Measurements from ENCODE around the gene ALOXE3.
"Not testable (repeated sequence)": the region's sequence is repeated elsewhere in the genome, so short reads cannot be mapped to it uniquely, and the experiment has no call there.

ALOXE3 gene

DNA sequence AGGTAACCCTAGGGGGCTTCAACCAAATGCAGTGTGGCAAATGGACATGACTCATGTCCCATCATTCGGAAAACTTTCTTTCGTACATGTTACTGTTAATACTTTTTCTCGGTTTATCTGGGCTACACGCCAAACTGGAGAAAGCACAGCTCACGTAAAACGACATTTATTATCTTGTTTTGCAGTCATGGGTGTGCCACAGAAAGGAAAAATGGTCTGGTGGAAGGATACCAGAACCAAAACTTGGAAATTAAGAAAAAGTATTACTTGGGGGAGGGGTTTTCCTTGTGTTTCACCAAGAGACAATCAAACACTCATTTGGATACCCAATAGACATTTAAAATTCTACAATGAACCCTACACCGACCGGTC is 55.9 kb downstream of the ALOXE3 start:
- no peak overlapping the region for H3K4me3 ChIP-seq
- H3K4me1 ChIP-seq = peaks cover 27 to 43% (median 28%) of the 10 kb centered on the region in 10 experiments
- no peak overlapping the region for H3K4me2 ChIP-seq
- 0 out of 22 replicates have a peak, but pooled peaks cover 0 to 2% (median 0%) of the 10 kb centered on the region in 11 experiments for H4K20me1 ChIP-seq
- H3K9ac ChIP-seq = no peak overlapping the region
- H3K36me3 ChIP-seq = no peaks in the 10 kb centered on the region
- TF ChIP-seq Cebpa-rat (IDR thresholded peaks at IDR 0.05) = no peak
- no peaks in the 10 kb centered on the region for H3K9me3 ChIP-seq (replicated peaks in 1 of 11)
- no peak overlapping the region for H3K27ac ChIP-seq
- H3K27me3 ChIP-seq = peaks cover 58 to 82% (median 71%) of the 10 kb centered on the region in 11 experiments

DNA sequence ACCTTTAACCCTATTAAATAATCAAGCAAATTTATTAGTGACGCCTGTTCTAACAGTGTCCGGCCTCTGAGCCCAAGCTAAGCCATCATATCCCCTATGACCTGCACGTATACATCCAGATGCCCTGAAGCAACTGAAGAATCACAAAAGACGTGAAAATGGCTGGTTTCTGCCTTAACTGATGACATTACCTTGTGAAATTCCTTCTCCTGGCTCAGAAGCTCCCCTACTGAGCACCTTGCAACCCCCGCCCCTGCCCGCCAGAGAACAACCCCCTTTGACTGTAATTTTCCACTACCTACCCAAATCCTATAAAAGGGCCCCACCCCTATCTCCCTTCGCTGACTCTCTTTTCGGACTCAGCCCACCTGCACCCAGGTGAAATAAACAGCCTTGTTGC is 56.5 kb downstream of the ALOXE3 start:
- H3K27ac ChIP-seq; H3K4me3 ChIP-seq; H3K4me2 ChIP-seq; H3K9me3 ChIP-seq (replicated peaks in 1 of 11); H3K9ac ChIP-seq; H3K36me3 ChIP-seq; H4K20me1 ChIP-seq: not testable (repeated sequence)
- H3K4me1 ChIP-seq = peaks cover 32 to 43% (median 33%) of the 10 kb centered on the region in 10 experiments
- H3K27me3 ChIP-seq = peaks cover 58 to 76% (median 66%) of the 10 kb centered on the region in 11 experiments

GRCh38 chr17:8060274-8060673 is 58.0 kb downstream of the ALOXE3 start:
- no peak for TF ChIP-seq Cebpa-rat (IDR thresholded peaks at IDR 0.05)
- peak overlapping the region; percentile 83 to 99 (median 92); a peak in 21 of 22 replicates for H3K4me2 ChIP-seq
- H3K4me1 ChIP-seq = peaks cover 45 to 52% (median 48%) of the 10 kb centered on the region in 10 experiments
- no peaks in the 10 kb centered on the region for H3K9me3 ChIP-seq (replicated peaks in 1 of 11)
- H3K9ac ChIP-seq = peak overlapping the region in 2 of 11 experiments; percentile 7 to 46; a peak in 1 of 22 replicates
- no peak overlapping the region for H3K27ac ChIP-seq
- H3K4me3 ChIP-seq = no peak overlapping the region
- no peaks in the 10 kb centered on the region for H3K36me3 ChIP-seq
- peaks cover 46 to 61% (median 50%) of the 10 kb centered on the region in 11 experiments for H3K27me3 ChIP-seq
- 0 out of 22 replicates have a peak, but pooled peaks cover 0 to 2% (median 0%) of the 10 kb centered on the region in 11 experiments for H4K20me1 ChIP-seq

DNA sequence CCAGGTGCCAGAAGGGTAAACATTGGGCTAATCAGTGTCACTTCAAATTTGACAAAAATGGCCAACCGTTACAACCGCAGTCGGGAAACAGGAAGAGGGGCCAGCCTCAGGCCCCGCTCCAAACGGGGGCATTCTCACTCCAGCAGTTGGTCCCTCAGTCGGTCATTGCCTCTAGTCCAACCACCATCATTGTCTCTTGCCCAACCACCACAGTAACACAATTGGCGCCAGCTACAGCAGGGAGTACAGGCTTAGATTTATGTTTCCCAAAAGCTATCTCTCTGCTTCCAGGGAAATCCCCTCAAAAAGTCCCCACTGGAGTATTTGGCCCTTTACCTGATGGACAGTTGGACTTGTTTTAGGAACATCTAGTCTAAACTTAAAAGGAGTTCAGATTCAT is 59.2 kb downstream of the ALOXE3 start:
- TF ChIP-seq Cebpa-rat (IDR thresholded peaks at IDR 0.05) = no peak
- Histone ChIP-seq H3K27me3 (peaks cover 34 to 49% (median 39%) of the 10 kb centered on the region in 11 experiments), H3K36me3 (no peaks in the 10 kb centered on the region), H3K9ac (peak overlapping the region in 8 of 11 experiments; percentile 15 to 56 (median 45); a peak in 16 of 22 replicates), H3K9me3 (replicated peaks in 1 of 11) (no peaks in the 10 kb centered on the region), H3K4me3 (peak overlapping the region in 4 of 10 experiments; percentile 1 to 31 (median 8); a peak in 3 of 20 replicates), H3K27ac (peak overlapping the region in 9 of 11 experiments; percentile 1 to 99 (median 43); a peak in 14 of 22 replicates), H4K20me1 (no peaks in the 10 kb centered on the region), H3K4me2 (peak overlapping the region; percentile 83 to 99 (median 92)), H3K4me1 (peaks cover 53 to 60% (median 57%) of the 10 kb centered on the region in 10 experiments)

DNA sequence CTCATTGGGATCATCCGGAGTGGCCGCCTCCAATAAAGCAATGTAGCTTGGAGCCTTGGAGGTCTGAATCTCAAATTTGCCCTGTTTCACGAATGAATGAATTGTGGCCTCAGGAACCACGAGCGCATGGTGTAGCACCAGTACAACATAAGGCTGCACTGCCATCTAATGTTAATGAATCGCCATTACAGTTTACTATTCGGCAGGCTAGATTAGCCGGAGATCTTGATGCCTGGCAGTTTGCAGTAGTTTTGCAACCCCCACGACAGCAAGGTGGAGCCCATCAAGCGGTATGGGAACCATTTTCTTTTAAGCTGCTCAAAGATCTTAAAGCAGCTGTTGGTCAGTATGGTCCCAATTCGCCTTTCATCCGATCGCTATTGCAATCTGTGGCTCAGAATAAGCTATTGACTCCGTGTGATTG is 60.6 kb downstream of the ALOXE3 start:
- peaks cover 53 to 67% (median 61%) of the 10 kb centered on the region in 10 experiments for H3K4me1 ChIP-seq
- peak overlapping the region in 9 of 11 experiments; percentile 75 to 86 (median 82); a peak in 19 of 22 replicates for H3K9ac ChIP-seq
- H3K9me3 ChIP-seq (replicated peaks in 1 of 11) = no peaks in the 10 kb centered on the region
- peaks cover 23 to 38% (median 25%) of the 10 kb centered on the region in 11 experiments for H3K27me3 ChIP-seq
- no peaks in the 10 kb centered on the region for H3K36me3 ChIP-seq
- no peaks in the 10 kb centered on the region for H4K20me1 ChIP-seq
- peak in 1 of 11 experiments; percentile 42; a peak in 1 of 22 replicates for TF ChIP-seq Cebpa-rat (IDR thresholded peaks at IDR 0.05)
- peak overlapping the region; percentile 87 to 99 (median 93) for H3K4me2 ChIP-seq
- H3K27ac ChIP-seq = peak overlapping the region in 10 of 11 experiments; percentile 83 to 99 (median 95); a peak in 18 of 22 replicates
- peak overlapping the region in 5 of 10 experiments; percentile 42 to 51 (median 44); a peak in 8 of 20 replicates for H3K4me3 ChIP-seq

DNA sequence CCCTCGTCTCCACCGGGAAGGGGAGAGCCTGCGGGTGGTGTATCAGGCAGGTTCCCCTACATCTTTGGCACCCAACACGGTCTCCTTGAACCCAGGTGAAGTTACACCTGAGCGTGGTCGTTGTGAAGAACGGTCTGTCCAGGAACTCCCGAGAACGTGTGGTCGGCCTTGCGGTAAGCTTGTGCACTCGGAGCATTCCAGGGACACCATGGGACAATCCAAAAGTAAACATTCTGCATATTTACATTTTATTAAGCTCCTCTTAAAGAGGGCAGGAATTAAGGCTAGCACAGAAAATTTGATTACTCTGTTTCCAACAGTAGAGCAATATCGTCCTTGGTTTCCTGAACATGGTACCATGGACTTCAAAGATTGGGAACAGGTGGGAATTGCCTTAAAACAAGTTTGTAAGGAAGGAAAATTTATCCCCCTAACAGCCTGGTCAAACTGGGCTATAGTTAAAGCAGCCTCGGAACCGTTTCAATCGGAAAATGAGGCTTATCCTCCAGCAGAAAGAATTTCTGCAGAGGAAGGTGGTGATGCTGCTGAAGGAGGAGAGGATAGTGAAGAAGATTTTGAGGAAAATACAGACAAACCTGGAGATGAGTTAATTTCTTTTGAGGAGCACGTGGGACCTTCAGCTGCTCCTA is 61.2 kb downstream of the ALOXE3 start:
- TF ChIP-seq Cebpa-rat (IDR thresholded peaks at IDR 0.05) = no peak

DNA sequence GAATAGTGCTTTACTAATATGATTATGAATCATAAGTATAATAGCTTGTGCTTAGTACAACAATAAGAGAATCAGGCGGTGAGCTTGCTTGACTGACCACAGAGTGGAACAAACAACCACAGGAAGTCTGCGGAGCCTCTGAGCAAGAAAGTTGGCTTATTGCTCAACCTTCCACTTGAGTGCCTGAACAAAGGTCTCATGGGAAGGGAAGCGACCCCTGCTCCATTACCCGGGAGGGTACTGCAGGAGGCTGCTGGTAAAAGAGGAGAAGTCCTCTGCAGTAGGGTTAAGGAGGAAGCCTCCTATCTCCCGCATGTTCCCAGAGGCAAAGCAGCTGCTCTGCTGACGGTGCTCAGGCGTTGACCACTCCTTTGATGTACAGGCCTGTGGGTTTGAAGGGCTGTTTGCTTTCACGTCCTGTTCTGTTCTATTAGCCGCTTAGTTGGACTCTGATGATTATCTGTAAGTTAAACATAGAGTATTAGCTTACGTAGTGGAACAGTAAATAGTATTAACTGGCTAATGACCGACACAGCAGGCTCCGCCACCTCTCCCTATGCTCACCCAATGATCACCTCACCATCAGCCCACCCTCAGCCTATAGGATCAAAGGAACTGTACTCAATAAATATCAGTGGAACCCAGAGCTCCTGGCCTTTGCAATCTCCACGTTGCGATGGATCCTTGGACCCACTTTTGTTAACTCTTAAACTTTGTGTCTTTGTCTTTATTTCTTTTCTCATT is 61.9 kb downstream of the ALOXE3 start:
- Histone ChIP-seq H4K20me1 (no peaks in the 10 kb centered on the region), H3K27ac (peak overlapping the region; percentile 83 to 99 (median 95)), H3K4me2 (peak overlapping the region; percentile 87 to 99 (median 93)), H3K9me3 (replicated peaks in 1 of 11) (no peaks in the 10 kb centered on the region), H3K36me3 (no peaks in the 10 kb centered on the region), H3K9ac (peak overlapping the region; percentile 69 to 86 (median 81); a peak in 21 of 22 replicates), H3K4me3 (peak overlapping the region in 8 of 10 experiments; percentile 4 to 55 (median 44); a peak in 14 of 20 replicates), H3K27me3 (peaks cover 10 to 25% (median 12%) of the 10 kb centered on the region in 11 experiments), H3K4me1 (peaks cover 53 to 67% (median 61%) of the 10 kb centered on the region in 10 experiments)
- peak; percentile 96 to 100 (median 100) for TF ChIP-seq Cebpa-rat (IDR thresholded peaks at IDR 0.05)

More for the DNA sequence above, 61.2 kb downstream of the ALOXE3 start:
- no peaks in the 10 kb centered on the region for H3K36me3 ChIP-seq
- H3K9me3 ChIP-seq (replicated peaks in 1 of 11) = no peaks in the 10 kb centered on the region
- H3K4me2 ChIP-seq = peak overlapping the region; percentile 87 to 99 (median 93)
- no peaks in the 10 kb centered on the region for H4K20me1 ChIP-seq
- peak overlapping the region in 8 of 10 experiments; percentile 4 to 51 (median 42); a peak in 14 of 20 replicates for H3K4me3 ChIP-seq
- peak overlapping the region; percentile 78 to 99 (median 95) for H3K27ac ChIP-seq
- H3K4me1 ChIP-seq = peaks cover 53 to 67% (median 61%) of the 10 kb centered on the region in 10 experiments
- H3K9ac ChIP-seq = peak overlapping the region; percentile 64 to 86 (median 80); a peak in 21 of 22 replicates
- peaks cover 17 to 32% (median 19%) of the 10 kb centered on the region in 11 experiments for H3K27me3 ChIP-seq

DNA sequence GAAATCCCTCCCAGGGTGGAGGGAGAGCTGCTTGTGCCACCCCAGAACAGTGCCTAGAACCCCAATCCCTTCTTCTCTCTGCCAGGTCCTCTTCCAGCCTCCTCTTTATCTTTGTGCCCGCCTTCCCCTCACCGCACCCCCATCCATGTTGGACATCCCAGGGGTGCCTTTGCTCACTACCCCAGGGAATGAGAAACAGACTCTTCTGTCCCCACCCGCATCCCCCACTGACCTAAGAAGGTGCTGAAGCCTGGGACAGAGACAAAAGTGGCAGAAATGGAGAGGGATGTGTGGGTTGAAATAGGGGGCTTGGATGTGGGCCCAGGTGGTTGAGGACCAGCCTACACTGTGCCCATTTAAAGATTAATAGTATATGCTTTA is 62.5 kb downstream of the ALOXE3 start:
- Histone ChIP-seq H3K27me3 (peaks cover 4 to 19% (median 6%) of the 10 kb centered on the region in 11 experiments), H3K4me3 (peak overlapping the region in 7 of 10 experiments; percentile 29 to 55 (median 44); a peak in 11 of 20 replicates), H3K4me1 (peaks cover 53 to 67% (median 61%) of the 10 kb centered on the region in 10 experiments), H4K20me1 (no peaks in the 10 kb centered on the region), H3K27ac (peak overlapping the region; percentile 83 to 99 (median 95)), H3K9ac (peak overlapping the region; percentile 69 to 86 (median 81); a peak in 21 of 22 replicates), H3K9me3 (replicated peaks in 1 of 11) (no peaks in the 10 kb centered on the region), H3K36me3 (no peaks in the 10 kb centered on the region), H3K4me2 (peak overlapping the region; percentile 87 to 99 (median 93))
- TF ChIP-seq Cebpa-rat (IDR thresholded peaks at IDR 0.05) = no peak
